K562 (cell line): ENCODE measurements around the gene TRIM3. TPM values are rescaled to one million over a fixed set of nuclear protein-coding genes. Genes with fewer than 3 reads are reported as not detected.

ENCODE experiments used
- ATAC-seq: fragments of 200-7000 bp; cut with Tn5 transposase; 3 replicates; pipeline ENCODE4 v1.9.1; 2020; ENCODE audit warnings: moderate library complexity
- BruUV-seq: library from RNA; stranded (reverse); fragments of 400-500 nt; replicated peaks from 2 replicates; lab custom pipeline; 2021; lab: Mats Ljungman, UMichigan
- CTCF ChIA-PET: fragments of 300-600 bp; formaldehyde crosslinking; extraction: SDS; loops from one replicate; lab custom pipeline; 2021; ENCODE audit warnings: low intra/inter-chr PET ratio; lab: Yijun Ruan, JAX
- POLR2A ChIA-PET: fragments of 300-600, 350-650 bp; sonication (Branson Sonifier 250); formaldehyde crosslinking; extraction: SDS; loops from one replicate; lab custom pipeline; 2021; ENCODE audit warnings: antibody characterized with exemption, inconsistent platforms; lab: Yijun Ruan, JAX
- DNase-seq, 4 experiments: peaks; one replicate each; pipeline versions ENCODE4 v3.0.0 to v3.0.0-alpha.2; 2011 to 2018; ENCODE audit warnings: low spot score in 3 of 4, mixed read lengths in 3 of 4; ENCODE audit errors: extremely low read depth in 1 of 4
- FAIRE-seq: peaks from 2 replicates; lab custom pipeline; 2011; peaks lifted over from hg19 to GRCh38; lab: Jason Lieb, UNC
- H2AFZ ChIP-seq: 2 replicates; pipeline ENCODE4 v1.6.0; 2011; ENCODE audit warnings: low read depth, low read length, control low read depth, inconsistent platforms
- H3K27ac ChIP-seq: fragments of 200-600 bp; 3 replicates; pipeline ENCODE4 v1.8.0; 2011; ENCODE audit warnings: low read depth, mild to moderate bottlenecking, control low read depth, inconsistent platforms, low read length, moderate library complexity, mixed read lengths; ENCODE audit errors: extremely low read depth
- H3K27me3 ChIP-seq, 2 experiments: fragments of 300-600 bp in 1 of 2; 2 replicates in 1 of 2; 3 replicates in 1 of 2; pipeline versions ENCODE4 v1.6.0 to v1.8.0; 2011; ENCODE audit warnings: inconsistent platforms in 2 of 2, low read length in 2 of 2, mild to moderate bottlenecking in 1 of 2, mixed read lengths in 1 of 2, moderate library complexity in 1 of 2; ENCODE audit not compliant: control insufficient read depth in 2 of 2, insufficient read depth in 2 of 2
- H3K36me3 ChIP-seq: fragments of 300-600 bp; 3 replicates; pipeline ENCODE4 v1.8.0; 2011; ENCODE audit warnings: mild to moderate bottlenecking, low read length, inconsistent platforms; ENCODE audit not compliant: control insufficient read depth, insufficient read depth
- H3K4me1 ChIP-seq, 2 experiments: fragments of 200-600 bp in 1 of 2; replicated peaks in 1 of 2; 2 replicates in 1 of 2; 3 replicates in 1 of 2; pipeline versions ENCODE4 v1.5.1 to v1.8.0; 2011; ENCODE audit warnings: inconsistent platforms in 2 of 2, low read length in 2 of 2, mild to moderate bottlenecking in 1 of 2, mixed read lengths in 1 of 2, moderate library complexity in 1 of 2; ENCODE audit not compliant: control insufficient read depth in 2 of 2, insufficient read depth in 2 of 2
- H3K4me2 ChIP-seq: 2 replicates; pipeline ENCODE4 v1.6.1; 2011; ENCODE audit warnings: low read length, control low read depth, inconsistent platforms, mixed read lengths; ENCODE audit not compliant: insufficient read depth
- H3K4me3 ChIP-seq: fragments of 200-600 bp; sonication (generic), shearing (Covaris generic); 2 replicates; pipeline ENCODE4 v1.5.1; 2016; ENCODE audit warnings: control low read depth, inconsistent platforms
- H3K79me2 ChIP-seq: fragments of 200-600 bp; 3 replicates; pipeline ENCODE4 v1.8.0; 2011; ENCODE audit warnings: low read length, inconsistent platforms; ENCODE audit not compliant: control insufficient read depth, insufficient read depth
- H3K9ac ChIP-seq, 2 experiments: 2 replicates each; pipeline versions ENCODE4 v1.6.0 to v1.6.1; 2011; ENCODE audit warnings: low read depth in 2 of 2, low read length in 2 of 2, control low read depth in 1 of 2, inconsistent platforms in 1 of 2, mild to moderate bottlenecking in 1 of 2, mixed read lengths in 1 of 2; ENCODE audit not compliant: insufficient read depth in 1 of 2
- H3K9me1 ChIP-seq: one replicate; pipeline ENCODE4 v1.6.0; 2011; ENCODE audit warnings: inconsistent platforms, mild to moderate bottlenecking, low read length, moderate library complexity; ENCODE audit not compliant: control insufficient read depth, insufficient read depth
- H3K9me3 ChIP-seq: replicated peaks from 2 replicates; pipeline ENCODE4 v1.5.1; 2011; ENCODE audit warnings: low read depth, low read length, inconsistent platforms; ENCODE audit not compliant: control insufficient read depth, insufficient read depth
- H4K20me1 ChIP-seq: replicated peaks from 2 replicates; pipeline ENCODE4 v1.6.1; 2011; ENCODE audit warnings: low read length, inconsistent platforms, mixed read lengths; ENCODE audit not compliant: control insufficient read depth, insufficient read depth
- ATF1 ChIP-seq, 2 experiments: fragments of 450-650 bp in 1 of 2; IDR thresholded peaks; 2 replicates each; pipeline ENCODE4 v1.6.1; 2016; ENCODE audit warnings: missing compliant biosample characterization in 1 of 2, missing genetic modification characterization in 1 of 2
- CEBPG ChIP-seq, 3 experiments: fragments of 200-800 bp in 1 of 3; sonication (Bioruptor generic) in 1 of 3; sonication (generic) in 1 of 3; formaldehyde crosslinking in 1 of 3; IDR thresholded peaks in 2 of 3; conservative IDR thresholded peaks in 1 of 3; 2 replicates each; pipeline versions ENCODE4 v1.6.1 to v1.8.0; 2016 to 2022; ENCODE audit warnings: missing compliant biosample characterization in 2 of 3, missing genetic modification characterization in 2 of 3, mild to moderate bottlenecking in 1 of 3, missing genetic modification reagents in 1 of 3
- EWSR1 ChIP-seq: fragments of 450-650 bp; IDR thresholded peaks from 2 replicates; pipeline ENCODE4 v1.6.1; 2018; ENCODE audit warnings: borderline replicate concordance, mild to moderate bottlenecking, low read depth, moderate library complexity; ENCODE audit not compliant: partially characterized antibody
- LEF1 ChIP-seq: fragments of 450-650 bp; IDR thresholded peaks from 2 replicates; pipeline ENCODE4 v1.6.1; 2016; ENCODE audit warnings: mild to moderate bottlenecking
- NCOR1 ChIP-seq: fragments of 450-650 bp; IDR thresholded peaks from 2 replicates; pipeline ENCODE4 v1.6.1; 2016; ENCODE audit warnings: mild to moderate bottlenecking, moderate library complexity
- OTX1 ChIP-seq: fragments of 450-650 bp; formaldehyde crosslinking; IDR thresholded peaks from 2 replicates; pipeline ENCODE4 v1.4.0; 2022; ENCODE audit warnings: mild to moderate bottlenecking
- TFAM ChIP-seq: fragments of 250-450 bp; sonication (Bioruptor Pico); conservative IDR thresholded peaks from 2 replicates; pipeline ENCODE4 v1.5.0; 2021; ENCODE audit warnings: mild to moderate bottlenecking, moderate library complexity
- ZC3H8 ChIP-seq: fragments of 450-650 bp; IDR thresholded peaks from 2 replicates; pipeline ENCODE4 v1.6.1; 2017
- ZNF224 ChIP-seq: sonication (generic); formaldehyde crosslinking; IDR thresholded peaks from 2 replicates; pipeline ENCODE4 v1.8.0; 2022; ENCODE audit warnings: mild to moderate bottlenecking, missing genetic modification reagents
- WGBS: fragments of 100-300 bp; shearing (Covaris generic); methylation state at CpG from one replicate; pipeline ENCODE4 v1.1.6; 2016; ENCODE audit warnings: low coverage, mixed read lengths; ENCODE audit not compliant: insufficient coverage; ENCODE audit errors: missing lambda C conversion rate; 5-methylcytosine and 5-hydroxymethylcytosine counted together
- in situ Hi-C: fragments of 300-500 bp; cut with MboI; formaldehyde crosslinking; loops from 4 replicates; pipeline ENCODE4 v1.15.0; 2018; ENCODE audit warnings: inconsistent platforms, mixed read lengths
- intact Hi-C: fragments of 100-400 bp; cut with micrococcal nuclease; formaldehyde crosslinking; loops from 2 replicates; pipeline ENCODE4 v1.14.2; 2022
- polyA plus RNA-seq, 8 experiments: library from polyadenylated mRNA; depleted of rRNA in 4 of 8; stranded (reverse) in 5 of 8; unstranded in 3 of 8; fragments of >200 nt; fragmentation: Nextera tagmentation in 2 of 8; fragmentation: Illumina TruSeq in 1 of 8; extraction: Ambion mirVana in 2 of 8; extraction: Trizol in 1 of 8; gene quantifications; 2 replicates each; pipeline versions ENCODE4 v1.2.1 to v1.2.3, GENCODE V29; 2011 to 2014; ENCODE audit warnings: inconsistent platforms in 1 of 8, missing spikeins in 1 of 8
- total RNA-seq, 7 experiments: library from RNA; depleted of rRNA in 6 of 7; stranded (reverse); fragments of >200 nt in 6 of 7; fragmentation: Illumina TruSeq in 2 of 7; extraction: Trizol in 2 of 7; gene quantifications; 2 replicates each; pipeline versions ENCODE4 v1.2.1 to v1.2.3, GENCODE V29; 2011 to 2021; ENCODE audit warnings: low replicate concordance in 1 of 7
- TF ChIP-seq, protein P1 (sequence below): fragments of 250-450 bp; sonication (Bioruptor Pico); IDR thresholded peaks from 2 replicates; pipeline ENCODE4 v1.5.0; 2021; ENCODE audit warnings: mild to moderate bottlenecking, borderline replicate concordance
- TF ChIP-seq, protein P2 (sequence below): IDR thresholded peaks from 2 replicates; pipeline ENCODE4 v1.6.1; 2011; ENCODE audit not compliant: insufficient read length; ENCODE audit errors: extremely low read depth
- TF ChIP-seq, protein P3 (sequence below): fragments of 450-650 bp; formaldehyde crosslinking; IDR thresholded peaks from 2 replicates; pipeline ENCODE4 v1.4.0; 2022; ENCODE audit warnings: missing genetic modification characterization

Gene TRIM3
- total and polyA plus RNA-seq, 9 of the 15 experiments (the other 6 are each of a cell fraction or from before 2014, with no cell fraction given): 0.45 to 9.2 (median 4.7) TPM

- H3K36me3 ChIP-seq: no peaks in the 10 kb centered on the region; the same call in 2 of the 3 replicates
- no TSS peak for BruUV-seq
These were observed 21.5 kb downstream of the TRIM3 start for GRCh38 chr11:6452219-6452618.

More at GRCh38 chr11:6452219-6452618, 21.5 kb downstream of the TRIM3 start:
- H3K27ac ChIP-seq: no peak overlapping the region
- in situ Hi-C loops (no loop called here), intact Hi-C loops (no loop called here)
- WGBS: 12% methylated on average over 3 of the region's 3 CpGs
- no peaks in the 10 kb centered on the region; the same call in 1 of the 2 replicates for H4K20me1 ChIP-seq
- FAIRE-seq: no peak
- no peak overlapping the region for H3K9ac ChIP-seq
- no peak overlapping the region for H3K4me2 ChIP-seq
- no peaks in the 10 kb centered on the region for H3K79me2 ChIP-seq
- no peak overlapping the region for H2AFZ ChIP-seq
- CTCF ChIA-PET: interaction anchor here (0.7 kb wide), 1 partner anchor 87 kb away, joined by 3 read pairs; no protein-coding TSS in a partner anchor
- no peak overlapping the region for H3K4me3 ChIP-seq
- no peaks in the 10 kb centered on the region for H3K9me1 ChIP-seq
- no peaks in the 10 kb centered on the region for H3K27me3 ChIP-seq
- TF ChIP-seq, protein P1, sequence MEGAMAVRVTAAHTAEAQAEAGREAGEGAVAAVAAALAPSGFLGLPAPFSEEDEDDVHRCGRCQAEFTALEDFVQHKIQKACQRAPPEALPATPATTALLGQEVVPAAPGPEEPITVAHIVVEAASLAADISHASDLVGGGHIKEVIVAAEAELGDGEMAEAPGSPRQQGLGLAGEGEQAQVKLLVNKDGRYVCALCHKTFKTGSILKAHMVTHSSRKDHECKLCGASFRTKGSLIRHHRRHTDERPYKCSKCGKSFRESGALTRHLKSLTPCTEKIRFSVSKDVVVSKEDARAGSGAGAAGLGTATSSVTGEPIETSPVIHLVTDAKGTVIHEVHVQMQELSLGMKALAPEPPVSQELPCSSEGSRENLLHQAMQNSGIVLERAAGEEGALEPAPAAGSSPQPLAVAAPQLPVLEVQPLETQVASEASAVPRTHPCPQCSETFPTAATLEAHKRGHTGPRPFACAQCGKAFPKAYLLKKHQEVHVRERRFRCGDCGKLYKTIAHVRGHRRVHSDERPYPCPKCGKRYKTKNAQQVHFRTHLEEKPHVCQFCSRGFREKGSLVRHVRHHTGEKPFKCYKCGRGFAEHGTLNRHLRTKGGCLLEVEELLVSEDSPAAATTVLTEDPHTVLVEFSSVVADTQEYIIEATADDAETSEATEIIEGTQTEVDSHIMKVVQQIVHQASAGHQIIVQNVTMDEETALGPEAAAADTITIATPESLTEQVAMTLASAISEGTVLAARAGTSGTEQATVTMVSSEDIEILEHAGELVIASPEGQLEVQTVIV (CRISPR knock-in tag): no peak
- TF ChIP-seq, protein P2, sequence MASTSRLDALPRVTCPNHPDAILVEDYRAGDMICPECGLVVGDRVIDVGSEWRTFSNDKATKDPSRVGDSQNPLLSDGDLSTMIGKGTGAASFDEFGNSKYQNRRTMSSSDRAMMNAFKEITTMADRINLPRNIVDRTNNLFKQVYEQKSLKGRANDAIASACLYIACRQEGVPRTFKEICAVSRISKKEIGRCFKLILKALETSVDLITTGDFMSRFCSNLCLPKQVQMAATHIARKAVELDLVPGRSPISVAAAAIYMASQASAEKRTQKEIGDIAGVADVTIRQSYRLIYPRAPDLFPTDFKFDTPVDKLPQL: no peak
- TF ChIP-seq ATF1 (CRISPR knock-in tag; IDR thresholded peaks at IDR 0.05) (no peak), ATF1 (tag; IDR thresholded peaks at IDR 0.05) (no peak), TFAM (CRISPR knock-in tag) (no peak), ZNF224 (CRISPR knock-in tag) (no peak), CEBPG (CRISPR knock-in tag; IDR thresholded peaks at IDR 0.05) (no peak), CEBPG (tag; conservative IDR thresholded peaks at IDR 0.05 in 1 of 2, IDR thresholded peaks at IDR 0.05 in 1 of 2) (no peak), LEF1 (no peak), NCOR1 (no peak), EWSR1 (no peak), OTX1 (CRISPR knock-in tag) (no peak), ZC3H8 (no peak)
- TF ChIP-seq, protein P3, sequence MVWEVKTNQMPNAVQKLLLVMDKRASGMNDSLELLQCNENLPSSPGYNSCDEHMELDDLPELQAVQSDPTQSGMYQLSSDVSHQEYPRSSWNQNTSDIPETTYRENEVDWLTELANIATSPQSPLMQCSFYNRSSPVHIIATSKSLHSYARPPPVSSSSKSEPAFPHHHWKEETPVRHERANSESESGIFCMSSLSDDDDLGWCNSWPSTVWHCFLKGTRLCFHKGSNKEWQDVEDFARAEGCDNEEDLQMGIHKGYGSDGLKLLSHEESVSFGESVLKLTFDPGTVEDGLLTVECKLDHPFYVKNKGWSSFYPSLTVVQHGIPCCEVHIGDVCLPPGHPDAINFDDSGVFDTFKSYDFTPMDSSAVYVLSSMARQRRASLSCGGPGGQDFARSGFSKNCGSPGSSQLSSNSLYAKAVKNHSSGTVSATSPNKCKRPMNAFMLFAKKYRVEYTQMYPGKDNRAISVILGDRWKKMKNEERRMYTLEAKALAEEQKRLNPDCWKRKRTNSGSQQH (CRISPR knock-in tag): no peak
- H3K4me1 ChIP-seq: no peaks in the 10 kb centered on the region
- no peaks in the 10 kb centered on the region for H3K9me3 ChIP-seq
- POLR2A ChIA-PET: interaction anchor here (0.6 to 1.6 kb wide), 3 partner anchors 17 to 98 kb away, joined by 3 read pairs; partner anchors contain the start of gene TRIM3
- DNase-seq: no peak
- ATAC-seq: no peak
